ENCODE results near the gene NUDT4.
"Not testable (repeated sequence)": the region's sequence is repeated elsewhere in the genome, so short reads cannot be mapped to it uniquely, and the experiment has no call there.

NUDT4 gene

DNA sequence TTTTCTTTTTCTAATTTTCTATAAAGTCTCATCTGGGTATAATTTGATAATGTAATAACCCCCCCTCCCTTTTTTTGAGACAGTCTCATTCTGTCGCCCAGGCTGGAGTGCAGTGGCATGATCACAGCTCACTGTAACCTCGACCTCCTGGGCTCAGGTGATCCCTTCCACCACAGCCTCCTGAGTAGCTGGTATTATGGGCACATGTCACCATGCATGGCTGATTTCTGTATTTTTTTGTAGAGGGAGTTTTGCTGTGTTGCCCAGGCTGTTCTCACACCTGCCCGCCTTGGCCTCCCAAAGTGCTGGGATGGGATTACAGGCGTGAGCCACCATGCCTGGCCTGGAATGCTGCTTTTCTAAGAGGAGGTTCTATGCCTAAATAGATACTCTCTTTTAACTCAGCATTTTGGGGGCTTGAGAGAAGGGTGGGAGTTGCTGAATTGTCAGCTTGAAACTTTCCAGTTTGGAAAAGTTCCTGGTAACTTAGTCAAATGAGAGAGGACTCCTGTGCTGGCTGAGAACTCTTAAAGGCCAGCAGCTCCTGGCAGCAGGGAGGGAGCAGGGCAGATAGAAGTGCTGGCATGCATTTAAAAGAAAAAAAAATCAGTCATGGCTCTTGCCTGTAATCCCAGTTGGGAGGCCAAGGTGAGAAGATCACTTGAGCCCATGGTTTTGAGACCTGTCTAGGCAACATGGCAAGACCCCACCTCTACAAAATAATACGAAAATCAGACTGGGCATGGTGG, 13.0 kb downstream of the NUDT4 start:
- H3K36me3 ChIP-seq: peaks cover 8% of the 10 kb centered on the region
- no peak overlapping the region for H3K4me3 ChIP-seq (ENCODE audit: low read depth, low read length)
- TF ChIP-seq, protein P1, sequence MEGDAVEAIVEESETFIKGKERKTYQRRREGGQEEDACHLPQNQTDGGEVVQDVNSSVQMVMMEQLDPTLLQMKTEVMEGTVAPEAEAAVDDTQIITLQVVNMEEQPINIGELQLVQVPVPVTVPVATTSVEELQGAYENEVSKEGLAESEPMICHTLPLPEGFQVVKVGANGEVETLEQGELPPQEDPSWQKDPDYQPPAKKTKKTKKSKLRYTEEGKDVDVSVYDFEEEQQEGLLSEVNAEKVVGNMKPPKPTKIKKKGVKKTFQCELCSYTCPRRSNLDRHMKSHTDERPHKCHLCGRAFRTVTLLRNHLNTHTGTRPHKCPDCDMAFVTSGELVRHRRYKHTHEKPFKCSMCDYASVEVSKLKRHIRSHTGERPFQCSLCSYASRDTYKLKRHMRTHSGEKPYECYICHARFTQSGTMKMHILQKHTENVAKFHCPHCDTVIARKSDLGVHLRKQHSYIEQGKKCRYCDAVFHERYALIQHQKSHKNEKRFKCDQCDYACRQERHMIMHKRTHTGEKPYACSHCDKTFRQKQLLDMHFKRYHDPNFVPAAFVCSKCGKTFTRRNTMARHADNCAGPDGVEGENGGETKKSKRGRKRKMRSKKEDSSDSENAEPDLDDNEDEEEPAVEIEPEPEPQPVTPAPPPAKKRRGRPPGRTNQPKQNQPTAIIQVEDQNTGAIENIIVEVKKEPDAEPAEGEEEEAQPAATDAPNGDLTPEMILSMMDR (IDR thresholded peaks at IDR 0.05; ENCODE audit: low read depth, low read length): no peak
- no peaks in the 10 kb centered on the region for H3K4me1 ChIP-seq
- H3K9me3 ChIP-seq: no peaks in the 10 kb centered on the region
- DNase-seq: no peak
- no peaks in the 10 kb centered on the region for H3K27me3 ChIP-seq

DNA sequence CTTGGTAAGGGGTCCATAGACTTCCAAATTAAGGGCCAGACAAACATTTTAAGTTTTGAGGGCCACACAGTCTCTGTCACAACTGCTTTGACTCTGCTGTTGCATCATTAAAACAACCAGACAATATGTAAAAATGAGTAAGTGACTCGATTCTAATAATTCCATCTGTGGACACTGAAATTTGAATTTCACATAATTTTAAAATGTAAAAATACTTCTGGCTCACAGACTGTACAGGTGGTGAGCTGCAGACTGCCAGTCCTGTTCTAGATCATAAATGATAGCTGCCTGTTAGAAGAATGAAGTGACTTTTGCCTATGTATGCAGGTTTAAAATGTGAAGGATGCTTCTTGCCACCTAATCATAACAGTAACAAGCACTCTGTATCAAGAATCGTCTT, 15.7 kb downstream of the NUDT4 start:
- DNase-seq: no peak
- Histone ChIP-seq H3K4me3 (ENCODE audit: low read depth, low read length) (no peak overlapping the region), H3K4me1 (no peaks in the 10 kb centered on the region), H3K36me3 (peaks cover 14% of the 10 kb centered on the region), H3K9me3 (no peaks in the 10 kb centered on the region), H3K27me3 (no peaks in the 10 kb centered on the region)
- TF ChIP-seq, protein P1 (IDR thresholded peaks at IDR 0.05; ENCODE audit: low read depth, low read length): no peak

DNA sequence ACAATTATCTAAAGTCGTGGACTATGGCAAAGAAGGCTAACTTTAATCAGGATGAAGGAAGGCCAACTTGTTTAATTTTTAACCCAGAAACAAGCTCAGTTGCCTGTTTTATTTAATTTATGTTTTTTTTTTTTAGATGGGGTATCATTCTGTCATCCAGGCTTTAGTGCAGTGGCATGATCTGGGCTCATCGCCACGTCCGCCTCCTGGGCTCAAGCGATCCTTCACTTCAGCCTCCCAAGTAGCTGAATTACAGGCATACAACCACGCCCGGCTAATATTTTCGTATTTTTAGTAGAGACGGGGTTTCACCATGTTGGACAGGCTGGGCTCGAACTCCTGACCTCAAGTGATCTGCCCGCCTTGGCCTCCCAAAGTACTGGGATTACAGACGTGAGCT, 19.7 kb downstream of the NUDT4 start:
- Histone ChIP-seq H3K27me3 (no peaks in the 10 kb centered on the region), H3K36me3 (peaks cover 23% of the 10 kb centered on the region), H3K4me3 (ENCODE audit: low read depth, low read length) (no peak overlapping the region), H3K4me1 (no peaks in the 10 kb centered on the region; the same call in 1 of the 2 replicates), H3K9me3 (no peaks in the 10 kb centered on the region)
- DNase-seq: no peak
- TF ChIP-seq, protein P1 (IDR thresholded peaks at IDR 0.05; ENCODE audit: low read depth, low read length): no peak

DNA sequence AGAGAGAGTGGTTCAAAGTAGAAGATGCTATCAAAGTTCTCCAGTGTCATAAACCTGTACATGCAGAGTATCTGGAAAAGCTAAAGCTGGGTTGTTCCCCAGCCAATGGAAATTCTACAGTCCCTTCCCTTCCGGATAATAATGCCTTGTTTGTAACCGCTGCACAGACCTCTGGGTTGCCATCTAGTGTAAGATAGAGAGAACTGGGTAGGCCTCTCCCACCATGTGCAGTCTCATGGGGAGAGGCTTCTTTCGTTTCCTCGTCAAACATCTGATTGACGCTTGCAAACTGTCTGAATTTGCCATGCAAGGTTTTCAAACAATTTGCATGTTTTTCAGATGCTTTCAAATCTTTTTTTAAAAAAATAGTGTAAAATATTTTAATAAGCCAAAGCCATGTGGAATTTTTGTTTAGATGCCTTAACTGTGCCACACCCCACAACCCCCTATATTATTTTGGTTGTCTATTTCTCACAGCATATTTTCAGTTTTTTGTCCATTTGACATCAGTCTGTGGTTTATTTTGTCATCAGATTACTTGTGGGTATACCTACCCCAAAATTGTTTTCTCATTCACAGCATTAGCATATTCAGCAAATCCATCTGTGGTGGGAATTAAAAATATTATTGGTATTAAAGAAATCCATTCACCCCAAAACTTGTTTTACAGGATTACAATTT, 21.6 kb downstream of the NUDT4 start:
- peaks cover 33% of the 10 kb centered on the region for H3K36me3 ChIP-seq
- not testable (repeated sequence) for H3K4me3 ChIP-seq (ENCODE audit: low read depth, low read length); H3K27me3 ChIP-seq; DNase-seq; H3K9me3 ChIP-seq; H3K4me1 ChIP-seq

DNA sequence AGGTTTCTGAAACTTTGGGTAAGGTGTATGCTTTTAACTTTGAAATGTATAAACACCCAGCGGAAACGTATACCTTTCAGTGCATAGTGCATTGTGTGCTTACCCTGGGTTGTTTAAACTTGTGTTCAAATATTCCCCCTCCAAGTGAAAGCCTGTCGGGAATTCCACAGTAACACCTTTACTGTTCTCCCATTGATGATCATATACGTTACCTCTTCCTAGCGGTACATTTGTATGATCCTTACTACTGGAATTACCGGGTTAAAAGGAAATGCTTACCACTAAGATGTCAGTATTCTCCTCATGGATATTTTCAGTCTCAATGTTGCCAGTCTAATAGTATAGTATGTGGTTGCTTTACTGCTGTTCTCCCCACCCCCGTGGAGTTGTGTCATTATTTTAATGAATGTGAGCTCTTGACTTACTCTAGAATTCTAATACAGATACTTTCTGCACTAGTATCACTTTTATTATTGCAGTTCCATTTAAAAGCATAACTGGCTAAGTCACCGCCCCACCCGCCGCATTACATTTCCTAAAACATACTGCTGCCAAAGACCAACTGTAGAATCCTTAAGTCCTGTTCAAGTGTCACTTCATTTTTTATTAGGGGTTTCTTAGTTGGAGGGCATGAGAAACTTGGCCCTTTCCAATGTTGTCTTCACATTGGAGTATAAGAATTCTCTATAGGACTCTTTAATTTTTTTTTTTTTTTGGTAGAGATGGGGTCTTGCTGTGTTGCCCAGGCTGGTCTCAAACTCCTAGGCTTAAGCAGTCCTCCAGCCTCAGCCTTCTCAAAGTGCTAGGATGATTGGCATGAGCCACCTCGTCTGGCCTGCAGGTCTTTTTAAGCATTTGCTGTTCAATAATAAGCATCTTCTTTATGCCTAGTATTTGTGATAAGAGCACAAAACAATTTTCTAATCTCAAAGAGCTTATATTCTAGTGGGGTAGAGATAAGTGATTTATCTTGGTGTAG, 24.9 kb downstream of the NUDT4 start:
- no peaks in the 10 kb centered on the region for H3K9me3 ChIP-seq
- no peak for DNase-seq
- H3K4me1 ChIP-seq: no peaks in the 10 kb centered on the region; the same call in 1 of the 2 replicates
- H3K27me3 ChIP-seq: no peaks in the 10 kb centered on the region
- peaks cover 41% of the 10 kb centered on the region for H3K36me3 ChIP-seq
- H3K4me3 ChIP-seq (ENCODE audit: low read depth, low read length): no peak overlapping the region
- TF ChIP-seq, protein P1 (IDR thresholded peaks at IDR 0.05; ENCODE audit: low read depth, low read length): no peak

All from BE2C (cell line).